Peyer's patch (tissue), 4 donors: ENCODE data around the gene GAB1.

Experiments
- POLR2A ChIP-seq, 2 donors: fragments of 450-650 bp; IDR thresholded peaks; one replicate each; pipeline ENCODE4 v1.5.1; 2017; ENCODE audit warnings: antibody characterized with exemption in 2 of 2, mild to moderate bottlenecking in 2 of 2, moderate library complexity in 2 of 2
- TF ChIP-seq, protein P1 (sequence below), 6 experiments: fragments of 450-650 bp in 4 of 6; fragments of 200-600 bp in 2 of 6; sonication (generic) in 1 of 6; IDR thresholded peaks; one replicate each; pipeline ENCODE4 v1.5.1; 2017 to 2019; ENCODE audit warnings: antibody characterized with exemption in 6 of 6, mild to moderate bottlenecking in 3 of 6, moderate library complexity in 1 of 6

DNA sequence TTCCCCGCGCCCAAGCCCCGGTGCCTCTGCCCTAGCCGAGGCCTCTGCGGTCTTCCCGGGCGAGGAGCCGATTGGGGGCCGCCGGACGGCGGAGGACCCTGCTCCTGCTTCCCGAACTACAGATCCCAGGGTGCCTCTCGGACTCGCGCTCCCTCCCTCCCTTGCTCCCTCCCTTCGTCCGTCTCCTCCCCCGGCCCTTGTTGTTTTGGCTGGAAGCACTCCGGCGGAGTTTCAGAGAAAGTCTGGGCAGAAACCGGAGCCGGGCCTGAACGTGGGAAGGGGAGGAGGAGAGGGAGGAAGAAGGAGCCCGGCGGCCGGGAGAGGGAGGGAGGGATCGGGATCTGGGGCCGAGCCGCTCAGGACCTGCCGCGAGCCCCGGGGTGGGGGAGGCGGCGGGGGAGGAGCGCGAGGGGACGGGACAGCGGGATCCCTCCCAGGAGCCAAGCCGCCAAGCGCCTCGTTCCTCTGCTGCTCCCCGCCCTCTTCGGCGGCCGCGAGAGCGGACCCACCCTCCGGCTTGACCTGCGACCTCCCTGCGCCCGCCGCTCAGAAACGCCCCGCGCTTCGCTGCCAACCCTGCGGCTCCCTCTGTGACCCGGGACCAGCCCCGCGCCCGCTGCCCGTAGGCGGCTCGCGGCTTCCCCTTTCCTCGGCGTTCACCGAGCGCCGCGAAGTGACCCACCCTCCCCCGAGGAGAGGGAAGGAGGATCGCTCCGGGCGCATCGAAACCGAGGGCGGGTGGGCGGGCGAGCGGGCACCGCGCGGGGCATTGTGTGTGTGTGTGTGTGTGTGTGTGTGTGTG is 496 bp upstream of the GAB1 start:
- TF ChIP-seq, protein P1, sequence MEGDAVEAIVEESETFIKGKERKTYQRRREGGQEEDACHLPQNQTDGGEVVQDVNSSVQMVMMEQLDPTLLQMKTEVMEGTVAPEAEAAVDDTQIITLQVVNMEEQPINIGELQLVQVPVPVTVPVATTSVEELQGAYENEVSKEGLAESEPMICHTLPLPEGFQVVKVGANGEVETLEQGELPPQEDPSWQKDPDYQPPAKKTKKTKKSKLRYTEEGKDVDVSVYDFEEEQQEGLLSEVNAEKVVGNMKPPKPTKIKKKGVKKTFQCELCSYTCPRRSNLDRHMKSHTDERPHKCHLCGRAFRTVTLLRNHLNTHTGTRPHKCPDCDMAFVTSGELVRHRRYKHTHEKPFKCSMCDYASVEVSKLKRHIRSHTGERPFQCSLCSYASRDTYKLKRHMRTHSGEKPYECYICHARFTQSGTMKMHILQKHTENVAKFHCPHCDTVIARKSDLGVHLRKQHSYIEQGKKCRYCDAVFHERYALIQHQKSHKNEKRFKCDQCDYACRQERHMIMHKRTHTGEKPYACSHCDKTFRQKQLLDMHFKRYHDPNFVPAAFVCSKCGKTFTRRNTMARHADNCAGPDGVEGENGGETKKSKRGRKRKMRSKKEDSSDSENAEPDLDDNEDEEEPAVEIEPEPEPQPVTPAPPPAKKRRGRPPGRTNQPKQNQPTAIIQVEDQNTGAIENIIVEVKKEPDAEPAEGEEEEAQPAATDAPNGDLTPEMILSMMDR (IDR thresholded peaks at IDR 0.05), result no peak
- peak; percentile 17 to 56 for TF ChIP-seq POLR2A (IDR thresholded peaks at IDR 0.05)
